Measurements from ENCODE around the gene INTS11.

INTS11 gene

GRCh38 chr1:1297802-1298424, 26.5 kb downstream of the INTS11 start:
- no peak for DNase-seq

- DNase-seq: no peak
Observed at GRCh38 chr1:1296070-1297061, 28.1 kb downstream of the INTS11 start.

- DNase-seq: no peak
Observed at GRCh38 chr1:1295154-1295923, 29.1 kb downstream of the INTS11 start.

GRCh38 chr1:1294250-1294890, 30.1 kb downstream of the INTS11 start:
- DNase-seq: no peak

- no peak for DNase-seq
Observed at GRCh38 chr1:1293263-1294249, 30.9 kb downstream of the INTS11 start.

GRCh38 chr1:1292851-1293250, 31.6 kb downstream of the INTS11 start:
- DNase-seq: no peak

GRCh38 chr1:1292442-1292779, 32.0 kb downstream of the INTS11 start:
- DNase-seq: no peak

- peak; percentile 42 for DNase-seq
Observed at GRCh38 chr1:1291548-1292441, 32.7 kb downstream of the INTS11 start.

GRCh38 chr1:1291023-1291528, 33.4 kb downstream of the INTS11 start:
- no peak for DNase-seq

- DNase-seq: no peak
Observed at GRCh38 chr1:1290238-1290731, 34.2 kb downstream of the INTS11 start.

GRCh38 chr1:1287288-1288110, 37.0 kb downstream of the INTS11 start:
- DNase-seq: no peak

GRCh38 chr1:1286313-1287261, 37.9 kb downstream of the INTS11 start:
- no peak for DNase-seq

- DNase-seq: no peak
Observed at GRCh38 chr1:1285611-1286311, 38.7 kb downstream of the INTS11 start.

- DNase-seq: no peak
Observed at GRCh38 chr1:1285102-1285571, 39.3 kb downstream of the INTS11 start.

GRCh38 chr1:1284221-1285101, 40.0 kb downstream of the INTS11 start:
- DNase-seq: no peak

- DNase-seq: no peak
Observed at GRCh38 chr1:1283821-1284220, 40.6 kb downstream of the INTS11 start.
